Measurements from ENCODE around the gene CSNK1G3.

GRCh38 chr5:123474228-123474627 lies 37.7 kb upstream of the CSNK1G3 start:
- TF ChIP-seq CTCF (IDR thresholded peaks at IDR 0.05): no peak
- TF ChIP-seq POLR2A (IDR thresholded peaks at IDR 0.05): no peak
- TF ChIP-seq POLR2AphosphoS5 (IDR thresholded peaks at IDR 0.05): no peak

All from suprapubic skin (tissue), 4 donors.